ENCODE results near the gene RCC1.
"Not testable (repeated sequence)": the region's sequence is repeated elsewhere in the genome, so short reads cannot be mapped to it uniquely, and the experiment has no call there.

Gene RCC1

GRCh38 chr1:28505406-28506187 is at the start of gene RCC1:
Gene RCC1 (plus strand): TSS chr1:28506043. CDS start chr1:28529867, 23,824 bp downstream.
- FAIRE-seq = peak; percentile 92

- FAIRE-seq = no peak
Observed at GRCh38 chr1:28456078-28456477, 49.8 kb upstream of the RCC1 start.

DNA sequence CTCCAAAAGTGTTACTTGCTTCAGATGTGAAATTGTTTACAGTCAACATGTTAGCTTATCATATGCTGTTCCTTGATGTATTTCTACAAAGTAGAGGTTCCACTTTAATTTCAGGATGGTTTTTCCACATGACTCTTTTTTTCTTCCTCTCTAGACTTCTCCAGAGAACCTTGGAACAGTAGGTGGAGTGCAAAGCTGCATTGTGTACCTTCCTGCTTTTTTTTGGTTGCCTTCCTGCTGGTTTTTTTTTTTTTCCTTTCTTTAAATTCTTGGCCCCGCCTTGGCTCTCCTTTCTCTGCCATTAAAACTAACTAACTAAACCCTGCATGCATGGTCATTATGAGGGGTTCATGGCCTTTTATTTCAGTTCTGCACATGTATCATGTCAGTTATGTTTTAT is 48.2 kb upstream of the RCC1 start:
- FAIRE-seq = no peak

- FAIRE-seq = no peak
Observed at GRCh38 chr1:28458237-28459228, 47.3 kb upstream of the RCC1 start.

DNA sequence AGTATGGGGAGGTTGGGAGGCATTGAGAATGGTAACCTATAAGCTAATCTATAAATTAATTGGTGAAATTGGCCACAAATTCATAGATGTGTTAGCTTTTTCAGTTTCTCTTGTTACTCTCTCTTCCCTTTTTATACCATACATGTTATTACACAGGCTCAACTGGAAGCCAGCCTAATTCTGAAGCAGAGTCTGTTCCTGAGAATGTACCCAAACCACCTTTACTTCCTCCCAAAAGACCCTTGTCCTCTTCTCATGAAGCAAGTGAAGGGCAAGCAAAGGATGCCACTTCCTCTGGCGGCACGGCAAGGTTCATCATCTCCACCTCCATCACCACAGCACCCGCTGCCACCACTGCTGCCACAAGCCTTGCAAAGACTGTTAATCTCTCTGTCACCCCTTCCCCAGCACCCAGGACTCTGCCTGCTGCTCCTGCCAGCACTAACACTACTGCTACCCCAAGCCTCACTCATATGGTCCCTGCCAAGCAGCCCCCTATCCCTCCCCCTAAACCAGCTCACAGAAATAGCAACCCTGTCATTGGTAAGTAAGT is 39.5 kb upstream of the RCC1 start:
- FAIRE-seq = no peak

DNA sequence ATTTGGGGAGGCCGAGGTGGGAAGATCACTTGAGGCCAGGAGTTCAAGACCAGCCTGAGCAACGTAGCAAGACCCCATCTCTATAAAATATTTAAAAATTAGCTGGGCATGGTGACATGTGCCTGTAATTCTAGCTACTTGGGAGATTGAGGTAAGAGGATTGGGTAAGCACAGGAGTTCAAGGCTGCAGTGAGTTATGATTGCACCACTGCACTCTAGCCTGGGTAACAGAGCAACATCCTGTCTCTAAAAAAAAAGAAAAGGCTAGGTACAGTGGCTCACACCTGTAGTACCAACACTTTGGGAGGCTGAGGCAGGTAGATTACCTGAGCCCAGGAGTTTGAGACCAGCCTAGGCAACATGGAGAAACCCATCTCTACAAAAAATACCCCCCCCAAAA is 35.7 kb upstream of the RCC1 start:
- FAIRE-seq = no peak

- not testable (repeated sequence) for FAIRE-seq
Observed at GRCh38 chr1:28479497-28479896, 26.3 kb upstream of the RCC1 start.

- no peak for FAIRE-seq
Observed at GRCh38 chr1:28480308-28480707, 25.5 kb upstream of the RCC1 start.

DNA sequence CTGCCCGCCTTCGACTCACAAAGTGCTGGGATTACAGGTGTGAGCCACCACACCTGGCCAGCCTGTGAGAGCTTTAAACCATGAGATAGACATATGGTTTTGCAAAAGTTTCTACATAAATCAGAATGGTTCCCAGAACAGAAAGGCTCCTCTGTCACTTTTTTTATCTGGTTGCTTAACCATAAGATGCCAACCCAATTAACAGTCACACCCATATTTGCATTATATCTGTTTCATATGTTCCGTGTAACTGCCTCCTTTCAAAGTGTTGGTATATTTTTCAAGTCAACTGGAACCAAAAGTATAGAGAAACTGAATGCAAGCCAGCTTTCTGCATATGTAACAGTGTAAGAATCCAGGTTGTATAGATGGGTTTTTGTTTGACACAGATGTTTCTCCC is 23.7 kb upstream of the RCC1 start:
- no peak for FAIRE-seq

DNA sequence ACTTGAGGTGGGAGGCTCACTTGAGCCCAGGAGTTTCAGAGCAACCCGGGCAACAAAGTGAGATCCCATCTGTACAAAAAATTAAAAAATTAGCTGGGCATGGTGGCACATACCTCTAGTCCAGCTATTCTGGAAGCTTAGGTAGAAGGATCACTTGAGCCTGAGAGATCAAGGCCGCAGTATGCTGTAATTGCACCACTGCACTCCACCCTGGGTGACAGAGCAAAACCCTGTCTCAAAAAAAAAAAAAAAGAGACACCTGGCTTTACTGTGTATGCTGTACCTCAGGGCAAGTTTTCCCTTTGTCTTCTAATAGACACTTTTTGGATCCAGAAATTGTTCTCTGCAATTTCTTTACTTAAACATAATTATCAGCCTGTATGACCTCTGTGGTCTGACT is 23.1 kb upstream of the RCC1 start:
- no peak for FAIRE-seq

- no peak for FAIRE-seq
Observed at GRCh38 chr1:28494737-28495136, 11.1 kb upstream of the RCC1 start.

DNA sequence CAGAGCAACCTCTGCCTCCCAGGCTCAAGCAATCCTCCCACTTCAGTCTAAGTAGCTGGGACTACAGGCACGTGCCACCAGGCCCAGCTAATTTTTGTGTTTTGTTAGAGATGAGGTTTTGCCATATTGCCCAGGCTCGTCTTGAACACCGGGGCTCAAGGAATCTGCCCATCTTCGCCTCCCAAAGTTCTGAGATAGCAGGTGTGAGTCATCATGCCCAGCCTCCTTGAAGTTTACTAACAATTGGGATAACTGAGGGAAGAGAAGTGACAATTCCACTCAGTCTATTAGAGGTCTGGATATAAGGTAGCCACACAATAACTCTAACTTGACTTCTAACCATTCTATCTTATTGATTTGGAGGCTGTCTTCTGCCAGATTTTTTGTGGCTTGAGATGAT is 6.3 kb upstream of the RCC1 start:
- FAIRE-seq = no peak

GRCh38 chr1:28501925-28502324 is 3.9 kb upstream of the RCC1 start:
- FAIRE-seq = no peak

DNA sequence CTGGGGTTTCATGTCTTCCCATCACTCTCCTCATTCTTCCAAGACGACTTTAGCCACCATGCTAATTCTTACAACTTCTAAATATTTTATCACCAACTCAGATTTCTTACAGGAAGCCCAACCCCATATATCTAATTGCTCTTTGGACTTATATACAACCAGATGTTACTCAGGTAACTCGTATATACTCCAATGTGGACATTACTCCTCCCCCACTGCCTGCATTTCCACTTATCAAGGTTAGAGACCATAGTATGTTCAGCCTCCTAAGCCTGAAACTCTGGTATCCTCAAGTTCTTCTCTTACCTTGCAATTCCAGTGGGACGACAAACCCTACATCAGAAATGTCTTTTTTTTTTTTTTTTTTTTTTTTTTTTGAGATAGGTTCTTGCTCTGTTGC is 2.7 kb upstream of the RCC1 start:
- no peak for FAIRE-seq

- no peak for FAIRE-seq
Observed at GRCh38 chr1:28506907-28507246, 1.0 kb downstream of the RCC1 start.

- FAIRE-seq = no peak
Observed at GRCh38 chr1:28507247-28507645, 1.4 kb downstream of the RCC1 start.

DNA sequence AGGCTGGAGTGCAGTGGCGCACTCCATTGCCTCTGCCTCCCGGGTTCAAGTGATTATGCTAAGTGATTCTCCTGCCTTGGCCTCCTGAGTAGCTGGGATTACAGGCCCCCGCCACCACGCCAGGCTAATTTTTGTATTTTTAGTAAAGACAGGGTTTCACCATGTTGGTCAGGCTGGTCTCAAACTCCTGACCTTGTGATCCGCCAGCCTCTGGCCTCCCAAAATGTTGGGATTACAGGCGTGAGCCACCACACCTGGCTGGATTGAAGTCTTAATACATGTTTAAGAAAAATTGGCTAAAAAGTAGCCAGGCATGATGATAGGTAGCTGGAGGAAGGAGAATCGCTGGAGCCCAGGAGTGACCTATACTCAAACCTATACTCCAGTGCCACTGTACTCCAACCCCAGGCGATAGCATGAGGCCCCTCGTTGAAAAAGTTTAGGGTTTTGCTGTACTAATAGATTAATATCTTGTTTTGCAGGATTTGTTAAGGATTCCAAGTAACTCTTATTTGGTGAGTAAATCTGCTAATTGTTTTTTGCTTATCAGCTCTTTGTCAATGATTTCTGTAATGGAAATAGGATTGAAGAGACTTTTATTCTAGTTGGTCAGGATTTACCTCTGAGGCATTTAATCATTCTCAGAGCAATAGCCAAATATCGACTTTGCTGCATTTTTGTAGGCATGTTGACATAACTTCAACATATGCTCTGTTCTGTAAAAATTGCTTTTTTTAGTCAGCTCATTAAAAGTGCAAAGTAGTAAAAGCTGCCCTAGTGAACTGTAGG is 2.0 kb downstream of the RCC1 start:
- no peak for FAIRE-seq

DNA sequence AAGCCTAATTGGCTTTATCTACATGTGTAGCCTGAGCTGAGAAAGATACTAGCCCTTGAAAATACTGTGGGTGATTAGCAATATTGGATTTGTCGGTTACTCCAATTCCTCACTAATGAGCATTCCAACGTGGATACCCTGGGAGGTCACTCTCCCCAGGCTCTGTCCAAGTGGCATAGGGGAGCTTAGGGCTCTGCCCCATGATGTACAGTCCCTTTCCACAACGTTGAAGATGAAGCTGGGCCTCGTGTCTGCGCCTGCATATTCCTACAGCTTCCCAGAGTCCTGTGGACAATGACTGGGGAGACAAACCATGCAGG is 2.6 kb downstream of the RCC1 start:
- no peak for FAIRE-seq

DNA sequence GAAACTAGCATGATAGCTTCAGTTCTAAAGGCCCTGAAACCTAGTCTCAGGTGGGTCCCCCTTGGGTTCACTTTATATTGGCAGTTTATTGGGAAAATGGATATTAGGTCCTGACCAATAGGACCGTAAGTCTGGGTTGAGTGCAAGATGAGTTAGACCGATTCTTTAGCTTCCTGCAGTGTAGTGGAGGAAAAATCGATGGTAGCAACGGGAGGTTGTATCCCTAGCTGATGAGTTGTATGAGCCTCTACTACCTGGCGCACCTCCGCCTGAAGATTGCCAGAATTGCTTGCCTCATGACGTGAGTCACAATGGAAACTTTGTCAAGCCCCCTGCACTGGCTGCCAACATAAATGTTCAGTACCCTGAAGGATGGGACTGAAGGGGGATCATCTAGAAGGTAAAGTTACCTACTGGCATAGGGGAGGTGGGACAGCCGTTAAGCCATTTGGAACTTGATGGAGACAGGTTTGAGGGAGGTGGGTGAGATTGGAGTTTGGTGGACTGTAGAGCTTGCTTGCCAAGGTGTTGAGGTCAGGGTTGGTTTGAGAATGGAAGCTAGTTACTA is 3.9 kb downstream of the RCC1 start:
- FAIRE-seq = no peak

DNA sequence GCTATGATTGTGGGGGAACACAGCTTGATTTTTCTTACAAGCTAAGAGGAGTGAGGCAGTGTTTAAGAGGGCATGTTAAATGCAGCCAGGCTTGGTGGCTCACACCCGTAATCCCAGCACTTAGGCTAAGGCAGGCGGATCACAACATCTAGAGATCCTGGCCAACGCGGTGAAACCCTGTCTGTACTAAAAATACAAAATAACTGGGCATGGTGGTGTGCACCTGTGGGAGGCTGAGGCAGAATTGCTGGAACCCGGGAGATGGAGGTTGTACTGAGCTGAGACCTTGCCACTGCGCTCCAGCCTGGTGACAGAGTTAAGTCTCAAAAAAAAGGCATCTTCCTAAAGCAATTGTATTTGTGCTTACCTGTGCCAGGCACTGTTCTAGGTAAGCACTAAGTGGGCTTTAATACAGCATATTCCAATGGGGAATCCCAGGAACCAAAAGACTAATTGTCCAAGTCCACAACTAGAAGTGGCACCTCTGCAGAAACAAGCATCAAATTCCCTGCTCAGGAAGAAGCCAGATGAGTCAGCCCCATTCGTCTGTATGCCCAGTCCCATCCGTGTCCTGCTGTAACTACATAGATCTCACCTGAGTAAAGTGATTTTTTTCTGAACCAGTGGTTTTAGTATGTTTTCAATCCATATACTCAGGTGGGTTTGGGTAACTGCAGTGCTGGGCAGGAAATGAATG is 4.6 kb downstream of the RCC1 start:
- no peak for FAIRE-seq

GRCh38 chr1:28510970-28511440 is 5.2 kb downstream of the RCC1 start:
- no peak for FAIRE-seq
